HepG2 (cell line): ENCODE data around the gene MYL9. TPM values are rescaled to one million over a fixed set of nuclear protein-coding genes. Genes with fewer than 3 reads are reported as not detected.

ENCODE experiments used
- ATAC-seq: fragments of 200-7000 bp; cut with Tn5 transposase; 3 replicates; pipeline ENCODE4 v1.9.1; 2020; ENCODE audit warnings: mild to moderate bottlenecking, moderate library complexity
- BruUV-seq: library from RNA; stranded (reverse); fragments of 400-500 nt; replicated peaks from 2 replicates; lab custom pipeline; 2021; lab: Mats Ljungman, UMichigan
- CTCF ChIA-PET: fragments of 300-600 bp; formaldehyde crosslinking; extraction: SDS; loops from one replicate; lab custom pipeline; 2021; ENCODE audit warnings: low total read pairs, inconsistent platforms, low intra/inter-chr PET ratio; lab: Yijun Ruan, JAX
- POLR2A ChIA-PET: fragments of 350-600 bp; sonication (Branson Sonifier 250); formaldehyde crosslinking; loops from one replicate; lab custom pipeline; 2020; ENCODE audit warnings: antibody characterized with exemption, inconsistent platforms; lab: Yijun Ruan, JAX
- DNase-seq: peaks from one replicate; pipeline ENCODE4 v3.0.0-alpha.2; 2015; ENCODE audit warnings: low spot score
- FAIRE-seq: peaks from 3 replicates; lab custom pipeline; 2011; peaks lifted over from hg19 to GRCh38; lab: Jason Lieb, UNC
- H2AFZ ChIP-seq: one replicate; pipeline ENCODE4 v1.6.1; 2011; ENCODE audit warnings: low read length, inconsistent platforms
- H3K27ac ChIP-seq: fragments of 300-600 bp; 3 replicates; pipeline ENCODE4 v1.8.0; 2011; ENCODE audit warnings: mixed run types, mild to moderate bottlenecking, mixed read lengths, low read length, inconsistent platforms; ENCODE audit not compliant: insufficient read depth; ENCODE audit errors: extremely low read length
- H3K27me3 ChIP-seq, 2 experiments: fragments of 200-600 bp in 1 of 2; 2 replicates in 1 of 2; 3 replicates in 1 of 2; pipeline versions ENCODE4 v1.6.0 to v1.8.0; 2011; ENCODE audit warnings: low read length in 2 of 2, mild to moderate bottlenecking in 2 of 2, moderate library complexity in 2 of 2, inconsistent platforms in 1 of 2; ENCODE audit not compliant: insufficient read depth in 2 of 2, control insufficient read depth in 1 of 2
- H3K36me3 ChIP-seq, 2 experiments: fragments of 200-600 bp in 1 of 2; replicated peaks in 1 of 2; 2 replicates in 1 of 2; 3 replicates in 1 of 2; pipeline versions ENCODE4 v1.5.1 to v1.8.0; 2011; ENCODE audit warnings: low read length in 2 of 2, inconsistent platforms in 1 of 2; ENCODE audit not compliant: insufficient read depth in 2 of 2, control insufficient read depth in 1 of 2
- H3K4me1 ChIP-seq: 2 replicates; pipeline ENCODE4 v1.5.1; 2012; ENCODE audit warnings: low read length, inconsistent platforms; ENCODE audit not compliant: insufficient read depth
- H3K4me2 ChIP-seq: 2 replicates; pipeline ENCODE4 v1.6.0; 2011; ENCODE audit warnings: low read depth, low read length, inconsistent platforms
- H3K4me3 ChIP-seq, 3 experiments: fragments of 200-600 bp in 1 of 3; sonication (generic), shearing (Covaris generic) in 1 of 3; replicated peaks in 1 of 3; 2 replicates each; pipeline ENCODE4 v1.5.1; 2011 to 2016; ENCODE audit warnings: low read length in 3 of 3, inconsistent platforms in 2 of 3, low read depth in 2 of 3, mild to moderate bottlenecking in 2 of 3, control low read depth in 1 of 3, mixed read lengths in 1 of 3; ENCODE audit not compliant: insufficient read depth in 1 of 3
- H3K79me2 ChIP-seq: one replicate; pipeline ENCODE4 v1.6.1; 2011; ENCODE audit warnings: low read length, inconsistent platforms; ENCODE audit not compliant: insufficient read depth
- H3K9ac ChIP-seq: 2 replicates; pipeline ENCODE4 v1.6.0; 2011; ENCODE audit warnings: mild to moderate bottlenecking, low read depth, low read length, inconsistent platforms; ENCODE audit not compliant: insufficient read depth
- H3K9me3 ChIP-seq: 2 replicates; pipeline ENCODE4 v1.5.1; 2012; ENCODE audit warnings: mild to moderate bottlenecking, low read length
- H4K20me1 ChIP-seq: 2 replicates; pipeline ENCODE4 v1.6.0; 2011; ENCODE audit warnings: inconsistent platforms, mild to moderate bottlenecking, low read length, moderate library complexity; ENCODE audit not compliant: insufficient read depth
- BCL3 ChIP-seq: sonication (generic); formaldehyde crosslinking; IDR thresholded peaks from 2 replicates; pipeline ENCODE4 v1.5.1; 2020; ENCODE audit warnings: mild to moderate bottlenecking, missing genetic modification reagents, moderate library complexity
- ERF ChIP-seq: IDR thresholded peaks from 2 replicates; pipeline ENCODE4 v1.6.1; 2018; ENCODE audit warnings: missing biosample characterization, missing genetic modification reagents
- GATA4 ChIP-seq: sonication (generic); IDR thresholded peaks from 2 replicates; pipeline ENCODE4 v1.6.1; 2016; ENCODE audit warnings: antibody characterized with exemption, low read depth, borderline replicate concordance
- KMT2A ChIP-seq: sonication (generic); formaldehyde crosslinking; IDR thresholded peaks from 2 replicates; pipeline ENCODE4 v1.4.0; 2020; ENCODE audit warnings: missing genetic modification reagents
- MXD4 ChIP-seq: IDR thresholded peaks from 2 replicates; pipeline ENCODE4 v1.6.1; 2016; ENCODE audit warnings: mild to moderate bottlenecking, missing biosample characterization, missing genetic modification reagents
- PITX1 ChIP-seq: sonication (generic); formaldehyde crosslinking; IDR thresholded peaks from 2 replicates; pipeline ENCODE4 v1.5.1; 2020; ENCODE audit warnings: mild to moderate bottlenecking, missing genetic modification reagents
- RAD21 ChIP-seq: fragments of 450-650 bp; formaldehyde crosslinking; IDR thresholded peaks from 2 replicates; pipeline ENCODE4 v1.5.0; 2020; ENCODE audit warnings: mild to moderate bottlenecking
- SAP130 ChIP-seq: IDR thresholded peaks from 2 replicates; pipeline ENCODE4 v1.6.1; 2016; ENCODE audit warnings: low read depth
- SMYD3 ChIP-seq: sonication (generic); formaldehyde crosslinking; IDR thresholded peaks from 2 replicates; pipeline ENCODE4 v1.8.1; 2023; ENCODE audit warnings: mild to moderate bottlenecking, missing genetic modification reagents
- SP2 ChIP-seq: sonication (generic); formaldehyde crosslinking; IDR thresholded peaks from 2 replicates; pipeline ENCODE4 v1.5.1; 2020; ENCODE audit warnings: mild to moderate bottlenecking, missing genetic modification reagents
- TARDBP ChIP-seq: sonication (generic); formaldehyde crosslinking; IDR thresholded peaks from 2 replicates; pipeline ENCODE4 v1.8.0; 2022; ENCODE audit warnings: mild to moderate bottlenecking, missing genetic modification reagents
- ZBTB10 ChIP-seq: sonication (generic); formaldehyde crosslinking; IDR thresholded peaks from 2 replicates; pipeline ENCODE4 v1.4.0; 2020; ENCODE audit warnings: missing genetic modification reagents, borderline replicate concordance
- ZNF343 ChIP-seq: sonication (generic); formaldehyde crosslinking; IDR thresholded peaks from 2 replicates; pipeline ENCODE4 v1.4.0; 2020; ENCODE audit warnings: mild to moderate bottlenecking, missing genetic modification reagents
- ZNF354B ChIP-seq: sonication (generic); formaldehyde crosslinking; IDR thresholded peaks from 2 replicates; pipeline ENCODE4 v1.8.0; 2022; ENCODE audit warnings: mild to moderate bottlenecking, missing genetic modification reagents
- ZNF598 ChIP-seq: sonication (generic); formaldehyde crosslinking; IDR thresholded peaks from 2 replicates; pipeline ENCODE4 v1.5.1; 2020; ENCODE audit warnings: mild to moderate bottlenecking, missing genetic modification reagents, borderline replicate concordance
- ZNF670 ChIP-seq: sonication (generic); formaldehyde crosslinking; IDR thresholded peaks from 2 replicates; pipeline ENCODE4 v1.8.0; 2022; ENCODE audit warnings: mild to moderate bottlenecking, missing genetic modification reagents, borderline replicate concordance
- ZNF768 ChIP-seq: sonication (generic); formaldehyde crosslinking; IDR thresholded peaks from 2 replicates; pipeline ENCODE4 v1.4.0; 2020; ENCODE audit warnings: missing genetic modification reagents
- ZSCAN12 ChIP-seq: sonication (generic); formaldehyde crosslinking; IDR thresholded peaks from 2 replicates; pipeline ENCODE4 v1.9.0; 2021; ENCODE audit warnings: mild to moderate bottlenecking, missing genetic modification reagents
- WGBS: methylation state at CpG from one replicate; pipeline ENCODE4 v1.1.6; 2017; ENCODE audit warnings: low lambda C conversion rate; 5-methylcytosine and 5-hydroxymethylcytosine counted together
- in situ Hi-C: cut with HindIII; loops from 2 replicates; pipeline ENCODE4 v1.10.0; 2017; ENCODE audit warnings: low pct_unique_long_range_greater_than_20kb; ENCODE audit not compliant: extremely low pct_ligation_motif_present
- intact Hi-C: fragments of 100-400 bp; cut with micrococcal nuclease; formaldehyde crosslinking; loops from one replicate; pipeline ENCODE4 v1.10.0; 2022; ENCODE audit not compliant: unreplicated experiment
- polyA plus RNA-seq, 8 experiments: library from polyadenylated mRNA; depleted of rRNA in 3 of 8; stranded (reverse) in 7 of 8; unstranded in 1 of 8; fragments of >200 nt; fragmentation: Illumina TruSeq in 4 of 8; extraction: Trizol in 4 of 8; gene quantifications; 2 replicates each; pipeline versions ENCODE4 v1.2.1 to v1.2.3, GENCODE V29; 2011 to 2016; ENCODE audit warnings: low read depth in 4 of 8, missing spikeins in 1 of 8, mixed read lengths in 1 of 8; ENCODE audit not compliant: insufficient read depth in 1 of 8
- total RNA-seq, 5 experiments: library from RNA; depleted of rRNA; stranded (reverse); fragments of >200 nt; fragmentation: Illumina TruSeq; extraction: Trizol; gene quantifications; 2 replicates each; pipeline ENCODE4 v1.2.3, GENCODE V29; 2016; ENCODE audit warnings: low read depth in 1 of 5
- TF ChIP-seq, protein P1 (sequence below): sonication (generic); formaldehyde crosslinking; IDR thresholded peaks from 2 replicates; pipeline ENCODE4 v1.5.1; 2020; ENCODE audit warnings: missing genetic modification reagents, mild to moderate bottlenecking, borderline replicate concordance

MYL9 gene
- total and polyA plus RNA-seq, 2 of the 13 experiments (the other 11 are each of a cell fraction or from before 2014, with no cell fraction given) = 0.87 to 2.2 TPM

DNA sequence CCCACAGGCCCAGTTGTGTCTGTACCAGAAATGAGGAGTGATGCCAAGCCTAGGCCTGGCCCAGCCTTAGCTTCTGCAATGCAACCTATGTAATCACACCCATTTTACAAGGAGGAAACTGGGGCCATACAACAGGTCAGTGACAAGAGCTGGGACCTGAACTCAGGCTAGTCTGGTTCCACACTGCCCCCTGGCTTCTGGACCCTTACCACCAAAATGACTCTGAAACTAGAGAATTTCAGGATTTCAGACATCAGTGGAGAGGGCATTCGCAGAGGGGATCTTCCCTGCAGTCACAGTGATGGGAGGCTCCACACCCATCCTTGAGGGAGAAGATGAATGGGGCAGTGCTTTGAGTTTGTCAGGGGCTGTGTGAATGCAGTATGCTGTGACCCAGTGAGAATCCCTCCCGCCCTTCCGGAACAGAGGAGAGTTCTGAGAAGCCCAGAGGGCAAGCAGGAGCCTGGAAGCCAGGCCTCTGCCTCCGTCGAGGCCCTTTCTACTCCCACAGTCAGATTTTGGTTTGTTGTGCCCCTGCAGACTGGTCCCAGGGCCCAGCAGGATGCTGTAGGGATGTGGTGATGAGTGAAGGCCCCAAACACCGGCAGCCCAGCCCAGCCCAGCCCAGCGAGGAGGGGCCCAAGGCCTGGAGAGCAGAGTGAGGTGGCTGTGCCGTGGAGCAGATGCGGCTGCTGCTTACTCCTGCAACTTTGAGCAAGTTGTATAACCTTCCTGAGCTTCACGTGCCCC, 48.1 kb upstream of the MYL9 start:
- DNase-seq = no peak
- no peaks in the 10 kb centered on the region for H3K27me3 ChIP-seq
- no peak overlapping the region for H2AFZ ChIP-seq
- no peak overlapping the region for H3K27ac ChIP-seq
- ChIA-PET CTCF (no interaction called here), POLR2A (interaction anchor here (0.6 kb wide), 1 partner anchor 24 kb away, joined by 4 read pairs; no protein-coding TSS in a partner anchor)
- intact Hi-C loops = no loop called here
- 100% methylated on average over 9 of the region's 10 CpGs for WGBS
- FAIRE-seq = peak; percentile 57
- H3K79me2 ChIP-seq = peaks cover 12% of the 10 kb centered on the region
- H3K4me3 ChIP-seq = no peak overlapping the region
- no peaks in the 10 kb centered on the region for H3K9me3 ChIP-seq
- peaks cover 8% of the 10 kb centered on the region for H4K20me1 ChIP-seq
- peaks cover 28 to 45% of the 10 kb centered on the region in 2 experiments for H3K36me3 ChIP-seq
- peak; percentile 37 for ATAC-seq
- in situ Hi-C loops = no loop called here
- no peak overlapping the region for H3K9ac ChIP-seq
- peaks cover 19% of the 10 kb centered on the region for H3K4me1 ChIP-seq
- H3K4me2 ChIP-seq = no peak overlapping the region
- no TSS peak for BruUV-seq
- 0 out of 2 replicates have a peak, but pooled peaks have one; percentile 34 for TF ChIP-seq ZNF354B (CRISPR knock-in tag)
- TF ChIP-seq, protein P1, sequence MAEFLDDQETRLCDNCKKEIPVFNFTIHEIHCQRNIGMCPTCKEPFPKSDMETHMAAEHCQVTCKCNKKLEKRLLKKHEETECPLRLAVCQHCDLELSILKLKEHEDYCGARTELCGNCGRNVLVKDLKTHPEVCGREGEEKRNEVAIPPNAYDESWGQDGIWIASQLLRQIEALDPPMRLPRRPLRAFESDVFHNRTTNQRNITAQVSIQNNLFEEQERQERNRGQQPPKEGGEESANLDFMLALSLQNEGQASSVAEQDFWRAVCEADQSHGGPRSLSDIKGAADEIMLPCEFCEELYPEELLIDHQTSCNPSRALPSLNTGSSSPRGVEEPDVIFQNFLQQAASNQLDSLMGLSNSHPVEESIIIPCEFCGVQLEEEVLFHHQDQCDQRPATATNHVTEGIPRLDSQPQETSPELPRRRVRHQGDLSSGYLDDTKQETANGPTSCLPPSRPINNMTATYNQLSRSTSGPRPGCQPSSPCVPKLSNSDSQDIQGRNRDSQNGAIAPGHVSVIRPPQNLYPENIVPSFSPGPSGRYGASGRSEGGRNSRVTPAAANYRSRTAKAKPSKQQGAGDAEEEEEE (CRISPR knock-in tag) = no peak
- TF ChIP-seq ZSCAN12 (CRISPR knock-in tag) = no peak
- TF ChIP-seq ZNF670 (CRISPR knock-in tag) = no peak
- no peak for TF ChIP-seq ZBTB10 (CRISPR knock-in tag)
- TF ChIP-seq MXD4 (CRISPR knock-in tag) = no peak
- TF ChIP-seq TARDBP (CRISPR knock-in tag) = peak; percentile 53; the same call in 1 of the 2 replicates
- TF ChIP-seq ERF (CRISPR knock-in tag) = peak; percentile 8; the same call in 1 of the 2 replicates
- peak; percentile 30; the same call in 1 of the 2 replicates for TF ChIP-seq RAD21
- TF ChIP-seq BCL3 (CRISPR knock-in tag) = peak; percentile 60; the same call in 1 of the 2 replicates
- TF ChIP-seq GATA4 = no peak
- TF ChIP-seq SP2 = 0 out of 2 replicates have a peak, but pooled peaks have one; percentile 28
- no peak for TF ChIP-seq PITX1 (CRISPR knock-in tag)
- TF ChIP-seq SMYD3 (CRISPR knock-in tag) = no peak
- peak; percentile 19; the same call in 1 of the 2 replicates for TF ChIP-seq SAP130
- TF ChIP-seq ZNF598 (CRISPR knock-in tag) = 0 out of 2 replicates have a peak, but pooled peaks have one; percentile 55
- no peak for TF ChIP-seq ZNF343 (CRISPR knock-in tag)
- TF ChIP-seq KMT2A = 0 out of 2 replicates have a peak, but pooled peaks have one; percentile 9
- 0 out of 2 replicates have a peak, but pooled peaks have one; percentile 16 for TF ChIP-seq ZNF768 (CRISPR knock-in tag)
